Activated CD4-positive, alpha-beta T cell treated with anti-CD3 and anti-CD28 coated beads, Interleukin-2, Interleukin-4, amounts not matched to agents 100 ng/mL and 50 ng/mL, durations not matched to agents 16 hours and 8 hours (primary cell): ENCODE data around the gene DHRS12.

Experiments used
- DNase-seq: peaks from one replicate; pipeline ENCODE4 v3.0.0-alpha.2; 2020; ENCODE audit warnings: low spot score

DHRS12 gene

GRCh38 chr13:51803422-51804294 is at the start of gene DHRS12:
TSS of gene DHRS12 (minus strand) at chr13:51804163. CDS start at chr13:51799659, 4,504 bp downstream.
- DNase-seq: peak; percentile 85

- no peak for DNase-seq
Measured at GRCh38 chr13:51849145-51850101, 45.5 kb upstream of the DHRS12 start.

- DNase-seq: no peak
Measured at GRCh38 chr13:51848674-51849073, 44.7 kb upstream of the DHRS12 start.

- peak; percentile 34 for DNase-seq
Measured at GRCh38 chr13:51846756-51847155, 42.8 kb upstream of the DHRS12 start.

GRCh38 chr13:51845574-51846318 is 41.8 kb upstream of the DHRS12 start:
- DNase-seq: no peak

- DNase-seq: peak; percentile 53
Measured at GRCh38 chr13:51844862-51845573, 41.1 kb upstream of the DHRS12 start, which contains the start of gene TMEM272. TSS of gene TMEM272 (minus strand) at chr13:51845177. CDS start at chr13:51838530, 6,647 bp downstream.

- DNase-seq: no peak
Measured at GRCh38 chr13:51843529-51843928, 39.6 kb upstream of the DHRS12 start.

- no peak for DNase-seq
Measured at GRCh38 chr13:51841732-51842131, 37.8 kb upstream of the DHRS12 start.

- DNase-seq: no peak
Measured at GRCh38 chr13:51840917-51841316, 37.0 kb upstream of the DHRS12 start.

GRCh38 chr13:51839711-51840540 is 36.0 kb upstream of the DHRS12 start:
- DNase-seq: no peak

GRCh38 chr13:51838240-51838846 is 34.4 kb upstream of the DHRS12 start:
- no peak for DNase-seq

GRCh38 chr13:51837016-51837415 is 33.1 kb upstream of the DHRS12 start:
- no peak for DNase-seq

GRCh38 chr13:51834581-51835171 is 30.7 kb upstream of the DHRS12 start:
- no peak for DNase-seq

- no peak for DNase-seq
Measured at GRCh38 chr13:51833980-51834379, 30.0 kb upstream of the DHRS12 start.

GRCh38 chr13:51832471-51833152 is 28.6 kb upstream of the DHRS12 start:
- DNase-seq: peak; percentile 56

- no peak for DNase-seq
Measured at GRCh38 chr13:51831519-51831918, 27.6 kb upstream of the DHRS12 start.

- DNase-seq: no peak
Measured at GRCh38 chr13:51829568-51829899, 25.6 kb upstream of the DHRS12 start.

- DNase-seq: no peak
Measured at GRCh38 chr13:51828730-51829567, 25.0 kb upstream of the DHRS12 start.
